ENCODE measurements around the gene LRMDA.

LRMDA gene

DNA sequence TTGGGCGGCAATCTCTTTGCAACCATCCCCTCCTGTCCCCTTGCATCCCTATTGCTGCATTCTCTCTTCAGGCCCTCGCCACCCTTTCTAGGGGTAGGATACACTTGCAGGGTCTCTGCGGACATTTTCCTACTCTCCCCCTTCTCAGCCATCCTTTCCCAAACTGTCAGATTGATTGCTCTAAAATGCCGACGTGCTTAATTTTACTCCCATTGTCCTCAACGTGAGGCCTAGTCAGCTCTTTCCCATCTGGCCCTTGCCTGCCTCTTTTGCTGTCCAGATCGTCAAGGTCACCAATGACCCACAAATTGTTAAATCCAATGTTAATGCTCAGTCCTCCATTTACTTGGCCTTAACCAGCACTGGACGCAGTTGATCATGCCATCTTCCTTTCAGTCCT is 12.7 kb upstream of the LRMDA start:
- DNase-seq (ENCODE audit: low read depth, low spot score): no peak

DNA sequence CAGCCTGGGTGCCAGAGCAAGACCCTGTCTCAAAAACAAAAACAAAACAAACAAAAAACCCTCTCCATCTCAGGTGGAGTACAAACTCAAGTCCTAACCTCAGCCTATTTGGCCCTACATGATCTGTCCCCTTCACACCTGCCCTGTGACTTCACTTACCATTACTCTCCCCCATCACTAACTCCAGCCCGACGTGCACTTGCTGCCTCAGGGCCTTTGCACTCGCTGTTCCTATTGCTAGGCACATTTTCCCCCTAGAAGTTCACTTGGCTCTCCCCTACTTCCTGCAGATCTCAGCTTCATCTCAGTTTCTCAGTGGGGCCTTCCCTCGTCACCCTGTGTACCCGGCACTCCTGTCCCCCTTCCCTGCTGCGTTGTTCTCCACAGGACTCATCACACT is 8.5 kb upstream of the LRMDA start:
- no peak for DNase-seq (ENCODE audit: low read depth, low spot score)

DNA sequence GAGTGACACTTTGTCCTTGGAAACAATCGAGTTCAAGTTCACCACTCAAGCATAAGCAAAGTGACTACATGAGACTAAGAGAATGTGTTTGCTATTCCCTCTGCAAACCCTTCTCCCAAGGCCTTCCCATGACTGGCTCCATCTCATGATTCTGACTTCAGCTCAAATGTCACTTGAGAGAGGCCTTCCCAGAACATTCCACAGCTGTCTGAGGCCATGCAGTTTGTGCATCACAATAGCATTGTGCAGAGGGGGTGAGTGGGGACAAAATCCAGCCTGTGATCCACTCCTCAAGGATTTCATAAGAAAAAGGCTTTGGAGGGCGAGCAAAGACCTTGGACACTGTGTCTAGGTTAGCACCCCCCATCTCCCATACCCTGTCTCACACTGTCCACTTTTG is 6.9 kb upstream of the LRMDA start:
- no peak for DNase-seq (ENCODE audit: low read depth, low spot score)

DNA sequence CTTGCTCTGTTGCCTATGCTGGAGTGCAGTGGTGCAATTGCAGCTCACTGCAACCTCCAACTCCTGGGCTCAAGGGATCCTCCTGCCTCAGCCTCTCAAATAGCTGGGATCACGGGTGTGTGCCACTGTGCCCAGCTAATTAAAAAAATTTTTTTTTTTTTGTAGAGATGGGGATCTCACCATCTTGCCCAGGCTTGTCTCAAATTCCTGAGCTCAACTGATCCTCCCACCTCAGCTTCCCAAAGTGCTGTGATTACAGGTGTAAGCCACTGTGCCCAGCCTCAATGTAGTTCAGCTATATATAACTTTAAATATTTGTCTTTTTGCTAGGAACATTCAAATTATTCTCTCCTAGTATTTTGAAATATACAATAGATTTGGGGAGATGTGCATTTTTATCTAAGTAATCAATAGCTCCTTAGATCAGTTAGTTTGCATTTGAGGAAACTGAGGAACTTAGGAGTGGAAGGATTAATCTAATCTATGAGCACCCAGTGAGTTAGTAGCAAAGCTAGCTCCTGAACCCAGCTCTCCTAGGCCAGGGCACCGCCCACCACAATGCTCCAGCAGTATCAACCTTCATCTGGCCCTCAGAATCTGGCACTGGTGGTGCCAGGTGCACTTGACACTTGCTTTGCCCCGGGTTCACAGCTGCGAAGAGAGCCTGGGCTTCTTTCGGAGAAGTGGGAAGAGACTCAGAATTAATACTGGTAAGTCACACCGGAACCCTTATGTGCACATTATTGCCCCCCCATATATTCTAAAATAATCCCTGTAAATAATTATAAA is 5.9 kb upstream of the LRMDA start:
- DNase-seq (ENCODE audit: low read depth, low spot score): no peak

DNA sequence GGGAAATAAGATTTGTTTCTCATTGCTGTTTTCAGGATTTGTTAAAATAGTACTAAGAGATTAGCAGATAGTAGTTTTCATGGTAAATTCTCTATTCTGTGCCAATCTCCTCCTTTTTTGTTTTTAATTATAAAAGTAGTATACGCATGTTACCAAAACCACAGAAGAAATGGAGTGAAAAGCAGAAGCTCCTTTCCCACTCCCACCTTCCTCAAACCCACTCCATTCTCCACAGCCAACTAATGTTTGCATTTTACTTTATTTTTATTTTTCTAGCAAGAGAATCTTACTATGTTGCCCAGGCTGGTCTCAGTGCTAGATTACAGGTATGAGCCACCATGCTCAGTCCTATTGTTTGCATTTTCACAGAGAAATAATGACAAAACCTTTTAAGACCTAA is 4.5 kb upstream of the LRMDA start:
- no peak for DNase-seq (ENCODE audit: low read depth, low spot score)

DNA sequence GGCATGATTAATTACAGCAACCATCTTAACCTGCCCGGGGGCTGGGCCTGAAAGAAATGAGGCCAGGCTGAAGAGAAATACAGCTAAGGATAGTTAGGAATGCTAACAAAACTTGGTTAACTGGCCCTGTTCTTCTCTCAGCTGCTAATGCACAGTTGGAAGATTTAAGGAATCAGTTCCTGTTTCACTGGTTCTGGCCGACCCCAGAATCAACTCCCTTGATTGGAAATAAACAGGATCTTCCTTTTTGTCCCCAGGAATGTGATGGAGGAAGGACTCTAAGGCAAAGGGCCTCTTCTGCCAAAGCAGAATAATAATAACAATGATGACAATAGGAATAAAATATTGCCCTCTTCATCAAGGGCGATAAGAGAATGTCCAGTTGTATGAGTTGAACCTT is 3.5 kb upstream of the LRMDA start:
- no peak for DNase-seq (ENCODE audit: low read depth, low spot score)

DNA sequence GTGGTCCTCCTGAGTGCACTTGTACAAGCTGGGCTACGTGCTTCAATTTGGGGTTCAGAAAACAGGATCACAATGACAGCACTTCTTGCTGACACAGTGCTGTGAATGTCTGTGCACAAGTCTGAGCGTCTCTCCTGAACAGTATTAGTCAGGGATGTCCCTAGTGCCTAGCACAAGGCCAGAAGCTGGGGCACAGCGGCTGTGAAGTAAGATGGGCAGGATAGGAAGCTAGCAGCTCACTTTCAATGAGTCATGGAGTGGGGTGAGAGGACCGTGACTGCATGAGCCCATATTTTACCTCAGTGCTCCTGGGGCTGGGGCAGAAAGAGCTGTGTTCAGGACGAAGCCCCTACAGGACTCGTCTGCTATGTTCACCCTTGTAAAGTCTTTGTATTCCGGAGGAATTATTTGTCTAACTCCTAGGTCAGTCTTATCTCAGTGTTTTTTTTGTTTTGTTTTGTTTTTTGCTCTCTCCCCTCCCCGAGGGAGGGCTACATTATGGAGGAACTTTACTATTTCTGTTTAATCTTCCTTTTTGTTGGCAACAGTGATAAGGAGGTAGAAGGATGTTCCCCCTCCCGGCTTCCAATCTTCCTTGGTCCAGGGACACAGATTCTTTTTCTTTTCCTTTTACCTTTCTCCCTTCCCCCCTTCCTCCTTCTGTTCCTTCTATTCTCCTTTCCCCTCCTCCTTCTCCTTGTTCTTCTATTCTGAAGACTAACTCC is 2.8 kb upstream of the LRMDA start:
- DNase-seq (ENCODE audit: low read depth, low spot score): no peak

DNA sequence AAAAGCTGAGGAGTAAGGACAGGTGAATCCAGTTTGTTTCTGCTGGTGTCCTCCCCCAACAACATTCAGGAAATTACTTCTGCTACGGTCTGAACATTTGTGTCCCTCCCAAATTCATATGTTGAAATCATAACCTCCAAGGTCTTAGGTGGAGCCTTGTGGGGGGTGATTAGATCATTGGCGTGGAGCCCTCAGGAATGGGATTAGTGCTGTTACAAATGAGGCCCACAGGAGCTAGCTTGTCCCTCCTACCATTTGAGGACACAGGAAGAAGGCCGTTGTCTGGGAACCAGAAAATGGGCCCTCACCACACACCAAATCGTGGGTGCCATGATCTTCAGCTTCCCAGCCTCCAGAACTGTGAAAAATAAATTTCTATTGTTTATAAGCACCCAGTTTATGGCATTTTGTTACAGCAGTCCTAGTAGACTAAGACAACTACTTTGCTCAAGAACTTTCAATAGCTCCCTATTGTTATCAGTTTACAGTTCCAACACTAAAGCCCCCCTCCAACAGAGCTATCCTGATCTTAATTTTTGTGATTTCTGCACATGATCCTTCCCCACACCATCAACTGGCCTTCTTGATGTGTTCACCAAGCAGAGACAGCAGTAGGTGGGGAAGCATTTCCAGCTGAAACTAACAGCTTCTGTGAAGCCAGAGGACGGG is 2.1 kb upstream of the LRMDA start:
- no peak for DNase-seq (ENCODE audit: low read depth, low spot score)

DNA sequence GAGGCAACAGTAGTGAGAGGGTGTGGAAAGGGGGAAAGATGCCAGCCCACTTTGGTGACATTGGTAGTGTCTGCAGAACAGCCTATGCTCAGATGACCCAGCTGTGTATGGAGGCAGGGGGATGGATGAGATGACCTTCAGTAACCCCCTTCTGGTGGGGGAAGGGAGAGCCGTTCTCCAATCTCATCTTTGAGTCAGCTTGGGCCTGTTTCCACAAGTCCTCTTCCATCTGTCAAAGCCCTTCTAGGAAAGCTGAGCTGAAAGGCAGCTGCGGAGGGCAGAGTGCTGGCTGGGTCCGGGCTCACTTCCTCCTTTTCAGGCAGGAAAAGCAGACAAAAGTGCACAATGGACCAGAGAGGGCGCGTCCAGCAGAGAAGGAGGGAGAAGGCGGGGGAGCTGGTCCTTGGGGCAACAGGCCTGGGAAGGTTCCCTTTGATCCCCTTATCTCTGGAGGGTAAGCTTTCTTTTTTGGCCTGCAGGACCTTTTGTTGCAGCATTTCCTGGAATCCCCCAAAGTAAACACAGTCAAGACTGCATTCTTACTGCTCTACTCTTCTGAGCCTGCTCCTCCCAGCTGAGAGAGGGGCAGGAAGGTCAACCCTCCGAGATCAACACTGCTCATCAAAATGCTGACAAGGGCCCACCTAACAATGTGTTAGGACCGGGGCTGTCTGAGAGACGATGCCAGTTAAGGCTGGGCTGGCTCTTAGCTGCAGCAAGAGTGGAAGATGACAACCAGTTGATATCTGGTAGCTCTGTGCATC is 1.2 kb upstream of the LRMDA start:
- peak; percentile 96 for DNase-seq (ENCODE audit: low read depth, low spot score)

DNA sequence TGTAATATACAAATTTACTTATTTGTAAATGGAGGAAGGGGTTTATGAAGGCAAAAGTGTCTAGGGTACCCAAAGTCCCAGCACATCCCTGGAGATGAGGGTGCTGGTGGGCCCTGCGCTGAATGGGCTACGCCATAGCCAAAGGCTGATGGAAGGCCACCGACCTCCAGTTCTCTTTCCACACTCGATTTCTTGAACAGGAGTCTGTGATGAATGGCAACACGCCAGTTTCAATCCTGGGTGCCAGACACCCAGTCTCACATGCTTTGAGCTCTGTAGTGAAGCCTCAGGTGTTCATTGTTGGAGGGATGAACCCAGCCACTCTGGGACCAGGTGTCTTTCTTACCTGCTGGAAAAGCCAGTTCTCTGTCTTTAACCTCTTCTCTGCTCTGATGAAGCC is 752 bp downstream of the LRMDA start:
- no peak for DNase-seq (ENCODE audit: low read depth, low spot score)

DNA sequence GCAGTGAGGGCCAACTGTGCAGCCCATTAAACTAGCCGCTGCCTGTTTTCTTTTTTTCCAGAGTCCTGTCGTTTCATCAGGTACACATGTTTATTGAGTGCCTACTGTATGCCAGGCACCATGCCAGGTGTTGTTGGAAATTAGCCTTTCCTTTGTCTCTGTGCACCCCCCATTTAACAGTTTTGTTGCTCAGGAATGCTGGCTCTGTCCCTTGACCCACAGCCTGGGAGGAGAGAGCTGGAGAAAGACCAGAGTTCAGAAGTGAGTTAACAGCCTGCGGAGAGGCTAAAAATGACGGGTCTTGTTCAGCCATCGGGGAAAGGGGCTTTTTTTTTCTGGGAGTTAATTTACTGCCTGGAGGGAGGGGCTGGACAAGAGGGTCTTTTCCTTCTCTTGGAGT is 1.3 kb downstream of the LRMDA start:
- DNase-seq (ENCODE audit: low read depth, low spot score): no peak

DNA sequence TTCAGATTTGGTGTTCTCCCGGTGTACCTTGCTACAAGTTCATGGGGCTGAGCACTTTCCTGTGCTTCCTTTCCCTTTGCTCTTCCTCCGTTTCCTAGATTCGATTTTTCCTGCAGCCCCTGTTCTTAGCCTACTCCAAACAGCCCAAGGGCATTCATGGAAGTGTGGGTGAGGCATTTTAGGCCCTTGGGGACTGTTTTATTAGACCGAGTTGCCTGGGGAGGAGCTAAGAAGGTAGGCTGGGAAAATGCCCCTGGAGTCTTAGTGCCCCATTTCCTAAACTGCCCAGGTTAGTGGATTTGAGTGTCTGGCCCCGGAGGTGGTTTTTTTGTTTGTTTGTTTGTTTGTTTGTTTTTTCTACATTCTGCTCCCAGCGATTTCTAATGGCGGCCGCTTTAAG is 1.8 kb downstream of the LRMDA start:
- peak; percentile 64 for DNase-seq (ENCODE audit: low read depth, low spot score)

DNA sequence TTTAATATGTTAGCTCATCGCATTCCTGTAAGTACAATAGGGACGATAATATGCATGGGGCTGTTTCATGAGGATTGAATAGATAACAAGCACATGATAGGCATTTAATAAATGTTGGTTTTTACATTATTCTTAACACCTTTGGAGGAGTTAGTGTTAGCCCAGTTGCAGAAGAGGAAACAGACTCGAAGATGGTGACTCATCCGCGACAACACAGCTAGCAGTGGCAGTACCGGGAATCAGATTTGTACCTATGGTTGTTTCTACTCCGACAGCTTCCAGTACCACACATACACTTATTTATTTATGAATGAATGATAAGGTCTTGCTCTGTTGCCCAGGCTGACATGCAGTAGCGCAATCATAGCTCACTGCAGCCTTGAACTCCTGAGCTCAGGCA is 2.9 kb downstream of the LRMDA start:
- no peak for DNase-seq (ENCODE audit: low read depth, low spot score)

DNA sequence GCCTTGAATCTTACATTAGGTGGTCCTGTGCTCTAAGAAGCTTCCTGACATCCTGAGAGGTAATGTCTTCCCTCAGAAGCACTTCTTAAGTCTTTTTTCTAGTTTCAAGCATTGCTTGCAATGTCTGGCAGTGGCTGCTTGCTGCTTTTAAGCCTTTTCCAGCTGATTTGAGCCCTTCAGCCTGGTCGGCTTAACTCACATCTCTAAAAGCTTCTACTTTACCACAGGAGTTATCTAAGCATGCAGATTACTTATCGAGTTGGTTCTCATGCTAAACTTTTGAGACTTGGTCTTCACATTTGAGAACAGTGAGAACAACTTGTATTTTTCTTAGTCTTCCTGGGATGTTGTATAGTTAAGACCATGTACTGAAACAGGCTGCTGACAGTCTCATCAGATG is 3.9 kb downstream of the LRMDA start:
- no peak for DNase-seq (ENCODE audit: low read depth, low spot score)

DNA sequence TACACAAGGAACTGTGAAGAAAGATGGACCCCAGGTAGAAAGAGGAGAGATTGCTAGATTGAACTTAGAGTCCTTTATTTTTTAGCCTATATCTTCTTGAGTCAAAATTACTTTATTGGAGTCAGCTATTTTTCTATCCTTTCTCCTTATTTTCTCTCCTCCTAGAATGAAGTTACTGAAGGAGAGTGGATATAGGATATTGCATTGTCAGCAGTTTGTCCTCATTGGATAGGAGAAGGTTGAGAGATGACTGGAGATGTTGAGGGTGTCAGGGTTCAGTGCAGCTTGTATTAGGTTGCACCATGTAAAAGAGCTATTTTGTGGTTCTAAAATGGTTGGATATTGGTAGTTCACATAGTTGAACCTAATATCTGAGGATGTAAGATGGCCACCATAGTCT is 5.5 kb downstream of the LRMDA start:
- DNase-seq (ENCODE audit: low read depth, low spot score): no peak

DNA sequence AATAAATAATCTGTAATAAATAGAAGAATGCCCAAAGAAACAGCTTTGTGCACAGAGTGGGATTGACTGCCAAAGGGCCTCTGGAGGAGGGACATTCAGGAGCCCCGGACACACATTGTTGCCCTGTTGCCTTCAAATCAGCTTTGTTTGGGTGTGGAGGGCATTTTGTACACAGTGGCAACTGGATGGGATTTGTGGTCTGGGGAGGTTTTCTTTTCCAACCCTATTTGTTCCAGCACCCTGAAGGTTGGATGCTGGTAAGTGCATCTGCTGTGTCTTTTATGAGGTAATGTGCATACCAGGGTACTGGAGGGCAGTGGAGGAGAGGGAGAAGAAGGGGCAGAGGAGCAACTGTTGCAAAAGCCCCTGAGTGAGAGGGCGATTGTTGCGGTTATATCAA is 6.3 kb downstream of the LRMDA start:
- no peak for DNase-seq (ENCODE audit: low read depth, low spot score)

DNA sequence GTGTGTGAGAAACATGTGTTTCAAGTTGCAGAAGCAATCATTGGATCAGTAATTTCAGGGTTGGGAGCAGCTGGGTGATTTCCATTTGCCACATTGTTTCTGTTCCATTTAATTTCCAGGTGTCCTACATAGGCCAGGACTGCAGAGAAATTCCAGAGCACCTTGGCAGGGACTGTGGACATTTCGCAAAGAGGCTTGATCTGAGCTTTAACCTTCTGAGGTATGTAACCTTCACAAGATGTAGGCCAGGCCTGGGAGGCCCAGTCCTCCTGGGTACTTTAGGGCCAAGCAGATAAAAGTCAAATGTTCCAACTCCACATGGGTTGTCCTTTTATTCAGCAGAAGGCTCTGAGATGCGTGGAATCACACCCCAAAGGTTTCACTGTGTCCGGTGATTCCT is 6.9 kb downstream of the LRMDA start:
- no peak for DNase-seq (ENCODE audit: low read depth, low spot score)

DNA sequence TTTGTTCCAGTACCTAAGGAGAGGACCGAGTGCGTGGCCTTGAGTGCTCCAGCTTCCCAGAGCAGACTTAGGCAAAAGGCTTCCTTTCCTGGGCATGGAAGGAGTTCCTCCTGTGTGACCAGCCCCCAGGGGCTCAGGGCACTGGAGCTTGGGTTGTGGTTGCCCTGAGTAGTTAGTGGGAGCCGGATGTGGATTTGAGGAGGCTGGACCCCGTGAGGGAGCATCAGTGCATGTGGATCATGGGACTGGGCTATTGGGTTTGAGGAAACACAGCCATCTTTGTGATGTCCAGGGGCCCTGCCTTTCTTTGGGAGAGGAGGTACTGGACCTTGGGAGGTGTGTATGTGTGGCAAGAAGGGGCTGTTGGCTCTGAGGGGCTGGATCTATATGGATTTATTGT is 8.4 kb downstream of the LRMDA start:
- no peak for DNase-seq (ENCODE audit: low read depth, low spot score)

DNA sequence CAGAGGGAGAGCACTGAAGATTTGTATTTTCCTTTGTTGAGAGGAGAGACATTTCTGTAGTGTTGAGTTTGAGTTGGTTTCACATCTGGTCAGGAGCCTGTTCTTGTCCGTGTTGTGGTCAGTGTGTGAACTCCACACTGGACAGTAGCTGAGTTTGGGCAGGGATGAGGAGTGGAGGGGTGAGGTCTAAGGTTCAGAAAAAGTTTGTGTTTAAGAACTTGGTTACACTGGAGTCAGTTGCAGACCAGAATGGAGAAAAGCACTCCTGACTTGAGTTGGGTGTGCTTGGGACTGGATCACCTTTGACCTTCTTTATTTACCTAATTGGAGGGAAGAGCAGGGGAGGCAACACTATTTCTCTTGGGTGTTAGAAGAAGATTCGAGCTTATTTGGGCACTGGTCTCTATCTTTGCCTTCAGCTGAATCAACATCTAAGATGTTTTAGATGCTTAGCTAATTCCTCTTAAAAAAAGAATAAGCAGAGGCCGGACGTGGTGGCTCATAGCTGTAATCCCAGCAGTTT is 8.9 kb downstream of the LRMDA start:
- no peak for DNase-seq (ENCODE audit: low read depth, low spot score)

DNA sequence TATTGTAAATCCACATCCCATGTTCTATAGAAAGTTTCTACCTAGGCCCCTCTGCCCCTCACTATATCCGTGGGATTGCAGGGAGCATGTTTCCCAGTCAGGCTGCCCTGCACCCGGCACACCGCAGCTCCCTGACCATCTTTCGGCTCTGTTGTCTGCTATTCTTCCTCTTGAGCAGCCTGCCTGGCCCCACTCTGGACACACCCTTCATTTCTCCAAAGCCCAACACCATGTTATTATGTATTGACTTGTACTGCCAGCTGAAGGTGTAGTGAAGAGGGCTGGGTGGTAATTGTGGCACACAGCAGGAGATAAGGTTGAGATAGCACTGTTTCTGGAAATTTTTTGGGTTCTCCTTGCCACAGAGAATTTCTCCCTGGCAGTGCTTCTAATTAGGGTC is 9.8 kb downstream of the LRMDA start:
- DNase-seq (ENCODE audit: low read depth, low spot score): no peak

DNA sequence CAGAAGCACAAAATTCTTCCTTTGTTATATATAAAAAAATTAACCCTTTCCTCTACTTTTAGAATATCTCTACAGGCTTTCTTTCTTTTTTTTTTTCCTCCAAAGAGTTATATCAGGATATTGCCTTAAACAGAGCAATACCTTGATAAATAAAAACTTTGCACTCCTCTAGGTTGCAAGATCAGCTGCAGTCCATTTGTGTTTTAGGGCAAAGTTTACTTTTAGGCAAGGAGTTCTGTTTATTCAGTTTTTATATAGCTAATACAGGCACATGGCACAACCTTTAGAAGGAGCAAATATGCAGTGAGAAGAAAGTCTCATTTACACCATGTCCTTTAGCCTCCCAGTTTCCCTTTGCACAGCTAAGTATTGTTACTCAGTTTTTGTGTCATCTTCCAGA is 10.3 kb downstream of the LRMDA start:
- no peak for DNase-seq (ENCODE audit: low read depth, low spot score)

DNA sequence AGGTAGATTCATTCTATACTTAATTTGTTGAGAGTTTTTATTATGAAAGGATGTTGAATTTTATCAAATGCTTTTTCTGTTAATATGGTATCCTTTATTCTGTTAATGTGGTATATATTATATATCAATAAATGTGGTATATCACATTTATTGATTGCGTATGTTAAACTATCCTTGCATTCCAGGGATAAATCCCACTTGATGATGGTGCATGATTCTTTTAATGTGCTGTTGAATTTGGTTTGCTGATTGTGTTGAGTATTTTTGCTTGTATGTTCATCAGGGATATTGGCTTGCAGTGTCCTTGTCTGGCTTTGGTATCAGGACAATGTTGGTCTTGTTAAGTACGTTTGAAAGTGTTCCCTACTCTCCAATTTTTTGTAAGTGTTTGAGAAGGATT is 11.9 kb downstream of the LRMDA start:
- no peak for DNase-seq (ENCODE audit: low read depth, low spot score)
